SK-N-SH treated with all-trans-retinoic acid at 6 μM for 48 hours (cell line): ENCODE data around the gene POLR1E.

Experiments used
- ATAC-seq: fragments of 200-7000 bp; cut with Tn5 transposase; 3 replicates; pipeline ENCODE4 v1.9.1; 2020; ENCODE audit warnings: mild to moderate bottlenecking, moderate library complexity
- ARNTL ChIP-seq: fragments of 450-650 bp; formaldehyde crosslinking; IDR thresholded peaks from 2 replicates; pipeline ENCODE4 v1.5.0; 2020; ENCODE audit warnings: low read depth, mild to moderate bottlenecking, moderate library complexity, borderline replicate concordance
- BACH2 ChIP-seq: fragments of 250-450 bp; sonication (Bioruptor Pico); IDR thresholded peaks from 2 replicates; pipeline ENCODE4 v1.9.0; 2021; ENCODE audit warnings: mild to moderate bottlenecking, borderline replicate concordance
- CREB5 ChIP-seq: fragments of 250-450 bp; sonication (Bioruptor Pico); IDR thresholded peaks from 2 replicates; pipeline ENCODE4 v1.5.1; 2020; ENCODE audit warnings: low read depth, mild to moderate bottlenecking, moderate library complexity
- CSDC2 ChIP-seq: fragments of 250-450 bp; sonication (Bioruptor Pico); IDR thresholded peaks from 2 replicates; pipeline ENCODE4 v1.5.0; 2020; ENCODE audit warnings: mild to moderate bottlenecking, moderate library complexity
- CSRNP3 ChIP-seq: fragments of 250-450 bp; sonication (Bioruptor Pico); IDR thresholded peaks from 2 replicates; pipeline ENCODE4 v1.5.1; 2021; ENCODE audit warnings: mild to moderate bottlenecking, moderate library complexity
- ESRRG ChIP-seq: fragments of 250-450 bp; sonication (Bioruptor Pico); IDR thresholded peaks from 2 replicates; pipeline ENCODE4 v1.6.1; 2021; ENCODE audit warnings: mild to moderate bottlenecking
- GLIS3 ChIP-seq: fragments of 250-450 bp; sonication (Bioruptor Pico); IDR thresholded peaks from 2 replicates; pipeline ENCODE4 v1.5.0; 2020; ENCODE audit warnings: mild to moderate bottlenecking, moderate library complexity
- ISL1 ChIP-seq: fragments of 250-450 bp; sonication (Bioruptor Pico); IDR thresholded peaks from 2 replicates; pipeline ENCODE4 v2.1.2; 2022; ENCODE audit warnings: mild to moderate bottlenecking, moderate library complexity
- OSR1 ChIP-seq: fragments of 250-450 bp; sonication (Bioruptor Pico); IDR thresholded peaks from 2 replicates; pipeline ENCODE4 v1.8.0; 2022; ENCODE audit warnings: moderate library complexity, mild to moderate bottlenecking, inconsistent platforms
- PPARA ChIP-seq: fragments of 250-450 bp; sonication (Bioruptor Pico); IDR thresholded peaks from 2 replicates; pipeline ENCODE4 v1.5.0; 2020; ENCODE audit warnings: mild to moderate bottlenecking, borderline replicate concordance
- RARB ChIP-seq: fragments of 250-450 bp; sonication (Bioruptor Pico); IDR thresholded peaks from 2 replicates; pipeline ENCODE4 v1.8.0; 2021; ENCODE audit warnings: mild to moderate bottlenecking, moderate library complexity
- TCF4 ChIP-seq: fragments of 250-450 bp; sonication (Bioruptor Pico); IDR thresholded peaks from 2 replicates; pipeline ENCODE4 v1.8.0; 2021; ENCODE audit warnings: mild to moderate bottlenecking, moderate library complexity, borderline replicate concordance
- TOX ChIP-seq: fragments of 250-450 bp; sonication (Bioruptor Pico); IDR thresholded peaks from 2 replicates; pipeline ENCODE4 v1.8.0; 2021; ENCODE audit warnings: mild to moderate bottlenecking, moderate library complexity, borderline replicate concordance
- TSHZ2 ChIP-seq: fragments of 250-450 bp; sonication (Bioruptor Pico); IDR thresholded peaks from 2 replicates; pipeline ENCODE4 v1.5.0; 2020; ENCODE audit warnings: mild to moderate bottlenecking, moderate library complexity
- ZC3H10 ChIP-seq: fragments of 250-450 bp; sonication (Bioruptor Pico); IDR thresholded peaks from 2 replicates; pipeline ENCODE4 v1.5.1; 2021; ENCODE audit warnings: mild to moderate bottlenecking, moderate library complexity
- ZFP3 ChIP-seq: fragments of 250-450 bp; sonication (Bioruptor Pico); IDR thresholded peaks from 2 replicates; pipeline ENCODE4 v1.5.0; 2020; ENCODE audit warnings: mild to moderate bottlenecking, moderate library complexity
- ZFP30 ChIP-seq: fragments of 450-650 bp; formaldehyde crosslinking; IDR thresholded peaks from 2 replicates; pipeline ENCODE4 v1.5.0; 2022; ENCODE audit warnings: mild to moderate bottlenecking, moderate library complexity
- ZNF565 ChIP-seq: fragments of 450-650 bp; formaldehyde crosslinking; conservative IDR thresholded peaks from 2 replicates; pipeline ENCODE4 v1.5.0; 2020; ENCODE audit warnings: low read depth, mild to moderate bottlenecking, moderate library complexity
- ZNF70 ChIP-seq: fragments of 450-650 bp; formaldehyde crosslinking; IDR thresholded peaks from 2 replicates; pipeline ENCODE4 v1.5.0; 2020; ENCODE audit warnings: mild to moderate bottlenecking, moderate library complexity
- ZNF8 ChIP-seq: fragments of 450-650 bp; formaldehyde crosslinking; IDR thresholded peaks from 2 replicates; pipeline ENCODE4 v1.5.0; 2020; ENCODE audit warnings: mild to moderate bottlenecking, moderate library complexity
- TF ChIP-seq, protein P1 (sequence below): fragments of 250-450 bp; sonication (Bioruptor Pico); IDR thresholded peaks from 2 replicates; pipeline ENCODE4 v1.8.0; 2020; ENCODE audit warnings: mild to moderate bottlenecking, moderate library complexity, borderline replicate concordance
- TF ChIP-seq, protein P2 (sequence below): fragments of 250-450 bp; sonication (Bioruptor Pico); IDR thresholded peaks from 2 replicates; pipeline ENCODE4 v1.8.0; 2021; ENCODE audit warnings: low read depth, mild to moderate bottlenecking, moderate library complexity, borderline replicate concordance

Gene POLR1E

DNA sequence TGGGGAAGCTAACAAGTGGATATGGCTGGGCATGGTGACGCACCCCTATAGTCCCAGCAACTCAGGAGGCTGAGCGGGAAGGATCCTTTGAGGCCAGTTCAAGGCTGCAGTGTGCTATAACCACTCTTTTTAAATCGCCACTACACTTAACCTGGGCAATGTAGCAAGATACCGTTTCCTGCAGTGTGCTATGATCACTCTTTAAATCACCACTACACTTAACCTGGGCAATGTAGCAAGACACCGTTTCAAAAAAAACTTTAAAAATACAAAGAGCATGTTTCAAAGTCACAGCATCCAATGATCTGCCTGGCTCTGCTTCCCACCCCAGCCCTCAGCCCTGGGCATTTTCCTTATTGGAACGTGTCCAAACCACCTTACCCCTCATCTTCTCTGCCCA lies 48.7 kb upstream of the POLR1E start:
- TF ChIP-seq CREB5 (CRISPR knock-in tag), result no peak
- TF ChIP-seq RARB (CRISPR knock-in tag), result no peak
- TF ChIP-seq ISL1 (CRISPR knock-in tag), result no peak
- TF ChIP-seq GLIS3, result no peak
- no peak for TF ChIP-seq ZNF8 (CRISPR knock-in tag)
- no peak for ATAC-seq

DNA sequence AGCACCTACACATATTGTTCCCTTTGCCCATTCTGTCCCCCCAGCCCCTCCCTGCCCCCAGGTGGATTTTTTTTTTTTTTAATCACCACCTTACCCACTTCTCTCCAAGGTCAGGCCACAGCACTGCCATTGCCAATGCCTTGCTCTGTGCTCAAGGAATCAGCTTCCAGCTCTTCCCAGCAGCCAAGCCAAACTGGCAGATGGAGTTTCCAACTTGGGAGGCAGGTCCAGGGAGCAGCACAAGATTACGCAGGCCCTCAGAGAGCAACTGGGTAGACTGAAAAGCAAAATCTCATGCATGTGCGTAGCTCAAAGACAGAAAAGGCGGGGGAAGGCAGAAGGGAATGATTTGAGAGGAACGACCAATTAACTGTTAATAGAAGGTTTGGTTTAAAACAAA lies 48.1 kb upstream of the POLR1E start:
- TF ChIP-seq ZNF8 (CRISPR knock-in tag) (no peak), GLIS3 (no peak), ISL1 (CRISPR knock-in tag) (no peak), CSDC2 (CRISPR knock-in tag) (no peak), ESRRG (CRISPR knock-in tag) (no peak), CREB5 (CRISPR knock-in tag) (no peak), CSRNP3 (CRISPR knock-in tag) (no peak), ZFP30 (no peak)
- TF ChIP-seq, protein P1, sequence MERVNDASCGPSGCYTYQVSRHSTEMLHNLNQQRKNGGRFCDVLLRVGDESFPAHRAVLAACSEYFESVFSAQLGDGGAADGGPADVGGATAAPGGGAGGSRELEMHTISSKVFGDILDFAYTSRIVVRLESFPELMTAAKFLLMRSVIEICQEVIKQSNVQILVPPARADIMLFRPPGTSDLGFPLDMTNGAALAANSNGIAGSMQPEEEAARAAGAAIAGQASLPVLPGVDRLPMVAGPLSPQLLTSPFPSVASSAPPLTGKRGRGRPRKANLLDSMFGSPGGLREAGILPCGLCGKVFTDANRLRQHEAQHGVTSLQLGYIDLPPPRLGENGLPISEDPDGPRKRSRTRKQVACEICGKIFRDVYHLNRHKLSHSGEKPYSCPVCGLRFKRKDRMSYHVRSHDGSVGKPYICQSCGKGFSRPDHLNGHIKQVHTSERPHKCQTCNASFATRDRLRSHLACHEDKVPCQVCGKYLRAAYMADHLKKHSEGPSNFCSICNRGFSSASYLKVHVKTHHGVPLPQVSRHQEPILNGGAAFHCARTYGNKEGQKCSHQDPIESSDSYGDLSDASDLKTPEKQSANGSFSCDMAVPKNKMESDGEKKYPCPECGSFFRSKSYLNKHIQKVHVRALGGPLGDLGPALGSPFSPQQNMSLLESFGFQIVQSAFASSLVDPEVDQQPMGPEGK, result no peak
- ATAC-seq, result no peak

DNA sequence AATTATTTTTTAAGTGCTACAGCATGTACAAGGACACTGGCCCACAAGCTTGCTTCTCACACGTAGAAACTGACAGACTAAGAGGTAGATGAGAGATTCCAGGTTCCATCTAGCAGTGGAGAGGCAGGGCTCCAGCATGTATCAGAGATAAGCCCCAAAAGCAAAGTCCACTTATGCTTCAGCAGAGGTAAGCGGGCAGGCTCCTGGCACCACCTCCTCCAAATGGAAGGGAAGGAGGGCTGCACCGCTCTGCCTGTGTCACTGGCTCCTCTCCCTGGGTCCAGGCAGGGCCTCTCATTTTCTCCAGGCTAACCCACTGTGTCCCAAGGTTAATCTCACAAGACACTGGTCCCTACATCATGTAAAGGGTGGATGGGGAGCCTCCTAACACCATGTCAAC lies 47.4 kb upstream of the POLR1E start:
- TF ChIP-seq BACH2 (CRISPR knock-in tag) (no peak), CREB5 (CRISPR knock-in tag) (no peak), ESRRG (CRISPR knock-in tag) (no peak), TOX (CRISPR knock-in tag) (no peak), GLIS3 (no peak), TCF4 (CRISPR knock-in tag) (no peak), ZNF70 (CRISPR knock-in tag) (no peak), ZFP3 (CRISPR knock-in tag) (no peak), ZNF8 (CRISPR knock-in tag) (no peak), TSHZ2 (CRISPR knock-in tag) (no peak), RARB (CRISPR knock-in tag) (no peak), ARNTL (CRISPR knock-in tag) (no peak)
- no peak for ATAC-seq

DNA sequence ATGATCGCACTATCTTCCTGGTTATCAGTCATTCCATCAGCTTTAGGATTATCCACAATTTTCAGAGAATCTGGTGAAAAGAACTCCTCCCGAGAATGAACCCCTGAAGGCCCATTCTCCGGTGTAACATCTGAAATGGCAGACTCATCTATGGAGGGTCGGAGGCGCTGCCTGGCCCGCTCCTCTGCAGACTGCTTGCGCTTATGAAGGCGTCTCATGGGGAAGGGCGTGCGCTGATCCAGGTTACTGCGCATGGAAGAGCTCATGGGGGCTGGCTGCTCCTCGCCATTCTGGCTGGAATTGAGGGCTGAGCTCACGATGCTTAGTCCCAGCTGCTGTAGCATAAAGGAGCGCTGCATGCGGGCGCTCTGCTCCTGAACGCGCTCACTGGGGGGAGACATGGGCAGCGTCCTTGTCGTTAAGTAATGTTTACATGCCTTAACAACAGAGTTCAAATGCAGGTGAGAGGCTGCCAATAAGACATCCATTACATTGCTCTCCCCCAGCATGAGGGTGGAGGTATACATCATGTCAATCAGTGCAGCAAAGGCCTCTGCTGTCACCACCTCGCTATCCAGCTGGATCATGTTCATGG lies 43.9 kb upstream of the POLR1E start:
- no peak for ATAC-seq
- TF ChIP-seq CSRNP3 (CRISPR knock-in tag) (no peak), OSR1 (CRISPR knock-in tag) (no peak), GLIS3 (no peak), ZNF70 (CRISPR knock-in tag) (no peak), ZC3H10 (CRISPR knock-in tag) (no peak), RARB (CRISPR knock-in tag) (no peak), ZNF565 (CRISPR knock-in tag) (no peak), PPARA (CRISPR knock-in tag) (no peak)
- TF ChIP-seq, protein P2, sequence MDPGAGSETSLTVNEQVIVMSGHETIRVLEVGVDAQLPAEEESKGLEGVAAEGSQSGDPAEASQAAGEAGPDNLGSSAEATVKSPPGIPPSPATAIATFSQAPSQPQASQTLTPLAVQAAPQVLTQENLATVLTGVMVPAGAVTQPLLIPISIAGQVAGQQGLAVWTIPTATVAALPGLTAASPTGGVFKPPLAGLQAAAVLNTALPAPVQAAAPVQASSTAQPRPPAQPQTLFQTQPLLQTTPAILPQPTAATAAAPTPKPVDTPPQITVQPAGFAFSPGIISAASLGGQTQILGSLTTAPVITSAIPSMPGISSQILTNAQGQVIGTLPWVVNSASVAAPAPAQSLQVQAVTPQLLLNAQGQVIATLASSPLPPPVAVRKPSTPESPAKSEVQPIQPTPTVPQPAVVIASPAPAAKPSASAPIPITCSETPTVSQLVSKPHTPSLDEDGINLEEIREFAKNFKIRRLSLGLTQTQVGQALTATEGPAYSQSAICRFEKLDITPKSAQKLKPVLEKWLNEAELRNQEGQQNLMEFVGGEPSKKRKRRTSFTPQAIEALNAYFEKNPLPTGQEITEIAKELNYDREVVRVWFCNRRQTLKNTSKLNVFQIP (CRISPR knock-in tag), result no peak
